Upper lobe of left lung (tissue), 4 donors: Measurements from ENCODE around the gene SIDT1.

Experiments
- CTCF ChIP-seq, 6 experiments: fragments of 450-650 bp in 4 of 6; fragments of 200-600 bp in 2 of 6; sonication (generic) in 2 of 6; IDR thresholded peaks; one replicate each; pipeline ENCODE4 v1.5.1; 2016 to 2019; ENCODE audit warnings: antibody characterized with exemption in 6 of 6
- POLR2A ChIP-seq, 4 donors: fragments of 450-650 bp; IDR thresholded peaks; one replicate each; pipeline ENCODE4 v1.5.1; 2016 to 2017; ENCODE audit warnings: antibody characterized with exemption in 4 of 4, mild to moderate bottlenecking in 2 of 4
- POLR2AphosphoS5 ChIP-seq, 2 donors: sonication (generic); formaldehyde crosslinking; IDR thresholded peaks; one replicate each; pipeline ENCODE4 v1.5.1; 2017; ENCODE audit warnings: antibody characterized with exemption in 2 of 2

GRCh38 chr3:113560271-113560670, 27.9 kb downstream of the SIDT1 start:
- TF ChIP-seq POLR2A (IDR thresholded peaks at IDR 0.05) (no peak), CTCF (IDR thresholded peaks at IDR 0.05) (no peak), POLR2AphosphoS5 (IDR thresholded peaks at IDR 0.05) (no peak)
